Measurements from ENCODE around the gene PROCA1. TPM values are rescaled to one million over a fixed set of nuclear protein-coding genes. Genes with fewer than 3 reads are reported as not detected.
"Not testable (repeated sequence)": the region's sequence is repeated elsewhere in the genome, so short reads cannot be mapped to it uniquely, and the experiment has no call there.

Gene PROCA1
- total and polyA plus RNA-seq, 2 of the 13 experiments (the other 11 are each of a cell fraction or from before 2014, with no cell fraction given) = 0.73 to 1.5 TPM

DNA sequence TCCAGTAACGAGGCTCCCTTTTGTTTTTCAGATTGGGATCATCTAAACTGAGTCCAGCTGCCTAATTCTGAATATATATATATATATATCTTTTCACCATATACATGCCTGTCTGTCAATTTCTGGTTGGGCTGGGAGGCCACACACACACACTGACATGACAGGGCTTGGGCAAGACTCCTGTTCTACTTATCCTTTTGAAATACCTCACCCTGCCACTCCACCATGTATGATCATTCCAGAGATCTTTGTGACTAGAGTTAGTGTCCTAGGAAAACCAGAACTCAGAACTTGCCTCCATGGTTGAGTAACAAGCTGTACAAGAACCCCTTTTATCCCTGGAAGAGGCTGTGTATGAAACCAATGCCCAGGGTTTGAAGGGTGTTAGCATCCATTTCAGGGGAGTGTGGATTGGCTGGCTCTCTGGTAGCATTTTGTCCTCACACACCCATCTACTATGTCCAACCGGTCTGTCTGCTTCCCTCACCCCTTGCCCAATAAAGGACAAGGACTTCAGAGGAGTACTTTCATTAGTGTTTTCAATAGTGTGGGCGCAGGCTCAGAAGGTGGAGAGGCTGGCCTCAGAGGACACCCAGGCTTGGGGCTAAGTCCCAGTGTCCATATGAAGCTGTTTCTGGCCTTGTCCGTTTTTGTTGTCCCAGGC is 12.3 kb upstream of the PROCA1 start:
- H3K27me3 ChIP-seq (ENCODE audit: control insufficient read depth in 1 of 2, insufficient read depth in 2 of 2, low read length in 2 of 2); H3K9me3 ChIP-seq (ENCODE audit: low read length); FAIRE-seq; BruUV-seq (replicated peaks); H2AFZ ChIP-seq (ENCODE audit: low read length); ATAC-seq; in situ Hi-C loops (cut with HindIII; ENCODE audit: extremely low pct_ligation_motif_present, low pct_unique_long_range_greater_than_20kb); H3K4me3 ChIP-seq (replicated peaks in 1 of 3; ENCODE audit: insufficient read depth in 1 of 3, low read depth in 2 of 3, low read length in 3 of 3); DNase-seq (ENCODE audit: low spot score): not testable (repeated sequence)
- H3K4me1 ChIP-seq (ENCODE audit: insufficient read depth, low read length) = peaks cover 55% of the 10 kb centered on the region
- ChIA-PET CTCF (ENCODE audit: low intra/inter-chr PET ratio, low total read pairs) (interaction anchor here (1.2 kb wide), 1 partner anchor 26 kb away, joined by 3 read pairs; no protein-coding TSS in a partner anchor), POLR2A (interaction anchor here (2.0 to 8.7 kb wide), 5 partner anchors 12 to 228 kb away, joined by 9 to 590 read pairs (median 49); partner anchors contain the start of genes BLTP2, PHF12, PROCA1 and SDF2)
- peaks cover 40% of the 10 kb centered on the region for H3K79me2 ChIP-seq (ENCODE audit: insufficient read depth, low read length)
- peaks cover 8 to 38% of the 10 kb centered on the region in 2 experiments; a peak in 4 of 5 replicates for H3K36me3 ChIP-seq (replicated peaks in 1 of 2; ENCODE audit: control insufficient read depth in 1 of 2, insufficient read depth in 2 of 2, low read length in 2 of 2)
- 92% methylated on average over 4 of the region's 4 CpGs for WGBS (ENCODE audit: low lambda C conversion rate)
- H4K20me1 ChIP-seq (ENCODE audit: insufficient read depth, low read length) = peaks cover 42% of the 10 kb centered on the region
- intact Hi-C loops (cut with micrococcal nuclease; ENCODE audit: unreplicated experiment) = loop anchor here (5.0 kb wide), 1 partner anchor 77 kb away; the partner anchor contains the start of gene BLTP2
- H3K27ac ChIP-seq (ENCODE audit: extremely low read length, insufficient read depth, low read length) = peak overlapping the region; percentile 30
- H3K4me2 ChIP-seq (ENCODE audit: low read depth, low read length) = peak overlapping the region; percentile 82
- 0 out of 2 replicates have a peak overlapping the region, but pooled peaks have one; percentile 9 for H3K9ac ChIP-seq (ENCODE audit: insufficient read depth, low read depth, low read length)
- 0 out of 2 replicates have a peak, but pooled peaks have one; percentile 41 for TF ChIP-seq ZFP90 (CRISPR knock-in tag; IDR thresholded peaks at IDR 0.05; ENCODE audit: borderline replicate concordance)
- 0 out of 2 replicates have a peak, but pooled peaks have one; percentile 3 for TF ChIP-seq POLR2AphosphoS5 (IDR thresholded peaks at IDR 0.05; ENCODE audit: low read depth, low read length)
- TF ChIP-seq ZC3H4 (CRISPR knock-in tag; IDR thresholded peaks at IDR 0.05; ENCODE audit: borderline replicate concordance) = peak; percentile 26; the same call in 1 of the 2 replicates
- TF ChIP-seq, protein P1, sequence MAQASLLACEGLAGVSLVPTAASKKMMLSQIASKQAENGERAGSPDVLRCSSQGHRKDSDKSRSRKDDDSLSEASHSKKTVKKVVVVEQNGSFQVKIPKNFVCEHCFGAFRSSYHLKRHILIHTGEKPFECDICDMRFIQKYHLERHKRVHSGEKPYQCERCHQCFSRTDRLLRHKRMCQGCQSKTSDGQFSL (CRISPR knock-in tag; IDR thresholded peaks at IDR 0.05) = 0 out of 2 replicates have a peak, but pooled peaks have one; percentile 12
- 0 out of 2 replicates have a peak, but pooled peaks have one; percentile 6 for TF ChIP-seq POLR2AphosphoS2 (IDR thresholded peaks at IDR 0.05; ENCODE audit: low read depth, low read length)

All from HepG2 (cell line).